GM21423 (cell line): ENCODE data around the gene TUBGCP2.

ENCODE experiments used
- ATAC-seq: cut with Tn5 transposase; IDR thresholded peaks from one replicate; pipeline ENCODE4 v1.9.1; 2021; ENCODE audit warnings: mild to moderate bottlenecking, moderate library complexity; ENCODE audit not compliant: unreplicated experiment

TUBGCP2 gene

DNA sequence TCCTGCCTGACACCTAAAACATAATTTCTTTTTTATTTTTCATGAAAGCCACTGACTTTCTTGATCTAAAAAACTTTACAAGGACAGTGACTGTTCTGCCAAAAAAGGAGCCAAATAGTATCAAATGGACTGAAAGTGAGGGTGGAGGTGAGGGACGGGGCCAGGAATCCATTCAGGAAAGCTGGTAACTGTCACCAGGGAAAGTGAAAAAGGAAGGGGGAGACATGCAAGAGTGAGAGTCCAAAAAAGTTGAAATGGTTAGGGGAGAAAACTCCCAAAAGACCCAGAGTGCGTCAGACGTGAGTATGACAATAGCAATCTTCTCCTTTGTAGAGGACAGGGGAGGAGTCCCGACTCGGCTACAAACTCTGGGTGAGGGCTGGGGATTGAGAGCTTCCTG lies 35.6 kb upstream of the TUBGCP2 start:
- ATAC-seq, result no peak

DNA sequence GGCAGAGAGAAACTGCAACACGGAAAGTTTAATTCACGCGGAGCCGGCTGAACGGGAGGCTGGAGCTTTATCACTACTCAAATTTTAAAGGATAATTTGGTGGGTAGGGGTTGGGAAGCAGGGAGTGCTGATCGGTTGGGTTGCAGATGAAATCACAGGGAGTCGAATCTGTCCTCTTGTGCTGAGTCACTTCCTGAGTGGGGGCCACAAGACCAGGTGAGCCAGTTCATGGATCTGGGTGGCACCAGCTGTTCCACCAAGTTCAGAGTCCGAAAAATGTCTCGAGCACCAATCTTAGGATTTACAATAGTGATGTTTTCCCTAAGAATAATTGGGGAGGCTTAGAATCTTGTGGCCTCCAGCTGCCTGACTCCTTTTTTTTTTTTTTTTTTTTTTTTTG lies 34.9 kb upstream of the TUBGCP2 start:
- ATAC-seq, result no peak

DNA sequence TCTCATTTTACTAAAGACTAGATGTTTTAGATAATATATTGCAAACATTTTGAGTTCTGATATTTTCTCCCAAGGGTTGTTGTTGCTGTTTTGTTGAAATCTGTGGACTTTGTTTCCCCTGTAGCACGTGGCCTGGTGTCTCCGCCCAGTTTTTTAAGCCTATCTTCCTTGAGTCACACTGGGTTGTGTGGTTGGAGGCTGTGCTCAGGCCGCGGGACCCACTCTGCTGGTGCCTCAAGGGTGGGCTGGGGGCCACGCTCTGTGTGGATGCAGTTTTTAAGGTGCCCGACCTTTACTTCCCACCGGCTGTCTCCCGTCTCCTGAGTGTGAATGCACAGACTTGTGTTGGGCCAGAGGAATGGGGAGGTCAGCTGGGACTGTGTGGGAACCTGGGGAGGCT lies 34.3 kb upstream of the TUBGCP2 start:
- no peak for ATAC-seq

DNA sequence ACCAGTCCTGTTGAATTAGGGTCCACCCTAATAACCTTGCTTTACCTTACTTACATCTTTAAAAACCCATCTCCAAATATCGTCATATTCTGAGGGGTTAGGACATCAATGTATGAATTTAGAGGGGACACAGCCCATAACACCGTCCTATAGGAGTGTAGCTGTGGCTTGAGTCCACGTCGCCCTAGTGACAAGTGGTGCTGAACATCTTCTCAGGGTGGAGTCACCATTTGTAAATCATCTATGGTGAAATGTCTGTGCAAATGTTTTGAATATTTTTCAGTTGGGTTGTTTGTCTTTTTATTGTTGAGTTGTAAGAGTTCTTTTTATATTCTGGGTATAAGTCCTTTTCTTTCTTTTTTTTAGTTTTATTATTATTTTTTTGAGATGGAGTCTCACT lies 33.3 kb upstream of the TUBGCP2 start:
- ATAC-seq, result no peak

DNA sequence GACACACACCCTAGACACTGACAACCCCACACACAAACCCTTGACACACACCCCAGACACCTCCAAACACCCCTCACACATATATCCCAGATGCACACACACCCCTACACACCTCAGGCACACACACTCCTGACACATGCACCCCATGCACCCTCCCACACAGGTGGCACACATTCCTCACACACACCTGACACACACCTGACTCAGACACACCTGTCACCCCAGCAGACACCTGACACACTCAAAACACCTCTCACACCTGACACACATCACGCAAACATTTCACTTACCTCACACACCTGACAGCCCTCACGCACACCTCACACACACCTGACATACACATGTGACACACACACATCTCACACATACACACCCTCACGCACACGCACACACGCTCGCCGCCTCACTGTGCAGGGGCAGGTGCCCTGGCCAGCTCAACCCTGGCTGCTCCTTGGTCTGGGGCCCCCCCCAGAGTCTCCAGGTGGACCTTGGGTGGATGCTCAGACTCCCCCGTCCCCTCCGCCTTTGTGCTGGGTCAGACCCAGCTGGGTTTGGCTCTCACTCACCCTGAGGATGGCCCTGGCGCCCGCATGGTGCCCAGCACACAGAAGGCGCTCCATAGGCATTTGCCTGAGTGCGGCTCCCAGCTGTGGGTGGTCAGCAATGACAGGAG lies 31.2 kb upstream of the TUBGCP2 start:
- no peak for ATAC-seq

DNA sequence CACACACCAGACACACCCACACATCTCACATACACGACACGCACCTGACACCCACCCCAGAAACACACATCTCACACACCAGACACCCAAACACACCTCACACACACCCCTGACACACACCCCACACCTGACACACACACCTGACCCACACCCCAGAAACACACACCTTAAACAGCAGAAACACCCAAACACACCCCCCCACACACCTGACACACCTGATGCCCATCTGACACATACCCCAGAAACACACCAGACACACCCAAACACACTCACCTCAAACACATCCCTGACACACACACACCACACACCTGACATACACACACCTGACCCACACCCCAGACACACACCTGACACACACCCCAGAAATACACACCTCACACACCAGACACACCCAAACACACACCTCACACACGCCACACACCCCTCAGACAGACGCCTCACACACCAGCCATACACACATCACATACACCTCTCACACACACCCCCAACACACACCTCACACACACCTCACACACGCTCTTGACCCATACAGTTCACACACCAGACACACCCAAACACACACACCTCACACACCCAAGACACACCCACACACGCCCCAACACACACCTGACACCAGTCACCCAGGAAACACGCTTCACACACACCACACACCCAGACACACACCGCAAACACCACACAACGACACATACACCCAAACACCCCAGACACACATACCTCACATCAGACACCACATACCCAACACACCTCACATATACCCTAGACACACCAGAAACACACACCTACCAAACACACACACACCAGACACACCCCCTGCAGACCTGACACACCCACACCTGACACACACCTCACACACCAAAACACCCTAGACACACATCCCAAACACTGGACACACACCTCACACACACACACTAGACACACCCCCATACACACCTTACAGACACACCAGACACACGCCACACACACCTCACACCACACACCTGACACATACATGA lies 29.7 kb upstream of the TUBGCP2 start:
- no peak for ATAC-seq

DNA sequence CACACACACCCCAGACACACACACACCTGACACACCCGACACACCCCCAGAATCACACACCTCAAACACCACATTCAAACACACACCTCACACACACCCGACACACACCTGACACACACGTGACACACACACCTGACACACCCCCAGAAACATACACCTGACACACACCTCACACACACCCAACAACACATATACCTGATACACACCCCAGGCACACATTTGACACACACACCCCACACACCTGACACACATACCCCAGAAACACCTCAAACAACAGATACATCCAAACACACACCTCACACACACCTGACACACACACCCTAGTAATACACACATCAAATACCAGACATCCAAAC lies 28.7 kb upstream of the TUBGCP2 start:
- no peak for ATAC-seq

DNA sequence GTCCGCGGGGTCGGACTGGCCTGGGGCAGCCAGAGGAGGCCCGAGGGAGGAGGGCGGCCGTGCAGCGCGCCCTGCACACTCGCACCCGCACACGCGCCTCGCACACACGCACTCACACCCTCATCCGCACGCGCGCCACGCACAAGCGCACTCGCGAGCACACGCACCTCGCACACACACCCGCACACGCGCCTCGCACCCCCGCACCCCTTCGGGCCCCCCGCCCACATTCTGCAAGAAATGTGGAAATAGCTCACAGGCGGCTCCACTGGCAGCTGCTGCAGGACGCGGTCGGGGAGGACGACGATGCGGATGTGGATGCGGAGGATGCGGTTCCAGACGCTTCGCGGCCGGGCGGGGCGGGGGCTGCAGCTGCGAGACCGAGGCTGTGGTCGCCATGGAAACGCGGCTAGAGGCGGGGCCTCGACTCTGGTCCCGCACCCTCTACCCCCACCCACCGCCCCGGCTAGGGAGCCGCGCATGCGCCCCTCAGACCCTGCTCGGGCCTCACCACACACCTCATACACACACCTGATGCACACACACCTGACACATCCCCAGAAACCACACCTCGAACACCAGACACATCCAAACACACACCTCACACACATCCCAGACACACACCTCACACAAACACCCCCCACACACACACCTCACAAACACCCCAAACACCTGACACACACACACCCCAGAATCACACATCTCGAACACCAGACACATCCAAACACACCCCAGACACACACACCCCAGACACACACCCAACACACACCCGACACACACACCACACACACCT lies 28.1 kb upstream of the TUBGCP2 start, which contains the start of gene CALY:
Gene CALY, minus strand, starts transcription at position 320 of the 793 bp plus-strand sequence. CDS start 7,907 bp downstream, outside the sequence.
- ATAC-seq, result no peak

DNA sequence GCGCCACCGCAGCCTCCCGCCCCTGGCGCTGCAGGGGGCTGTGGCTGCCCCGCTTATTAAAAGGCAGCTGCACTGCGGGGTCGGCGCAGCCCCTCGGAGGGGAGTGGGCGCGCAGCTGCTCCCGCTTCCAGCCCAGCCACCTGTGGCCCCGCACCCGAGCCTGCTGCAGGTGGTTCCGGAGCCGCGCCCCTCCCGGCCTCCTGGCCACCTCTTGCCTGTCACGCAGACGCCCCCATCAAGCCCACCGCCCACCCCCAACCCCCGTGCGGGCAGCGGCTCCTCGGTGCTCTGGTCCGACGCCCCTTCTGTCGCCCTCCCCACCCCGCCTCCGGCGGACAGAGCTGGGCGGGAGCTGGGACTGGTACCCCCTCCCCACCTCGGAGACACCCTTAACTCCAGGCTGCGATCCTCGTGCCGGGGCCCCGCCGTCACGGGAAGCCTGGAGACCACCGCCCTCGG lies 27.5 kb upstream of the TUBGCP2 start:
- ATAC-seq, result no peak

DNA sequence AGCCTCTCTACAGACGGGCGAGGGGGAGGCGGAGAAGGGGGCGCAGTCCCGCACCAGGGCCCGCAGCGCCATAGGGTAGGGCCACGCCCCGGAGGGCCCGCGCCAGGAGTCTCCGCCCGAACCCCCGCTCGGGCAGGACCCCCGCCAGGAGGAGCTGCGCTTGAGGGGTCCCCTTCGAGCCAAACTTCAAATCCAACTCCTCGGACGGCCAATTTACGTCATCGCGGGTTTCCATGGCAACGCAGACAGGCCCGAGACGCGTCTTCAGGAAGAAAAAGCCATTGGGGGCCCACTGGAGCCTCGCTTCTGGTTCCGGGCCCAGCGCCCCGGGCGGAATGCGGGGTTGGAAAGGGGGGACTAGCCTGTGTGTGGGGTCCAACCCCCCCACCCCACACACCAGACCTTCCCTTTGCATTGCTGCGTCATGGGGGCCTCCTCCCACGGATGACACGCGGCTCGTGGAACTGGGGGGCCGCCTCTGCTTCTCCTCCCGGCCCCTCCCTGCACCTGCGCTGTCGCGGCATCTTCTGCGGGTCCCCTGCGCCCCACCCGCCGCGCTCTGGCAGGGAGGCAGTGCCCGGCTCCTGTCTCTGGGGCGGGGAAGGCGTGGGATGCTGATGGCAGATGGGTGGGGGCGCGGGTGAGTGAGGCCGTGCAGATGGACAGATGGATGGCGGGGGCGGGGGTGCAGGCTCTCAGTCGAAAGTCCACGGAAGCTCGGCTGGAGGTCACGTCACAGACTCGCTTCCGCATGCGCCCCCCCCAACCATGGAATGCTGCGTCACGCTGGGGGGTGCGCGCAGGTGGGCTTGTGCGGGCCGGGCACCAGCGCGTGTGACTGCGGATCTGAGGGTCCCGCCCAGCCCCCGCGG lies 26.8 kb upstream of the TUBGCP2 start:
- ATAC-seq, result no peak

DNA sequence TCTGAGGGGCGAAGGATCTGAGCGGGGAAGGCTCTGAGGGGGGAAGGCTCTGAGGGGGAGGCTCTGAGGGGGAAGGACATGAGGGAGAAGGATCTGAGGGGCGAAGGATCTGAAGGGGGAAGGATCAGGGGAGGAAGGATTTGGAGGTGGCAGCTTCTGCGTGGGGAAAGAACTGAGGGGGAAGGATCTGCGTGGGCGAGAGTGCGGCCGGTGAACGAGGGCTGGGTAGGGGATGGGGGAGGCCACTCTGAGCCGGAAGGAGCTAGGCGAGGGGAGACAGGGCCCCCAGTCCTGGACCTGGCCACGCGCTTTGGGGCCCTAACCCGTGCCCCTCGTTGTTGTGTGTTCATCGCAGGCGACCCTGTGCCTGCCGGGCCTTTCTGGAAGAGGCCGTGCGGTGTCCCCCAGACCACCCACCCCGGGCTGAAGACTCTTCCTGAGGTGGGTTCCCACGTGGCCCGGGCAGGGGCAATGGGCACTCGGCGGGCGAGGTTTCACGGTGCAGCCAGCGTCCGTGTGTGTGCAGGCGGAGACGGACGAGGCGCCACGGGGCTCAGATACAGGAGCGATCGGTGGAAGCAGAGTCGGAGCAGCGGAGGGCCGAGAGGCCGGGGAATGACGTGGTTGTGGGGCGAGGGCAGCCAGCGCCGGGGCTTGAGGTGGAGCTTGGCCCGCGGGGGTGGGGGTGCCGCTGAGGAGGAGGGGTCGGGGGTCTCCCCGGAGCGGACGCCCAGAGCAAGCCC lies 26.0 kb upstream of the TUBGCP2 start:
- no peak for ATAC-seq

DNA sequence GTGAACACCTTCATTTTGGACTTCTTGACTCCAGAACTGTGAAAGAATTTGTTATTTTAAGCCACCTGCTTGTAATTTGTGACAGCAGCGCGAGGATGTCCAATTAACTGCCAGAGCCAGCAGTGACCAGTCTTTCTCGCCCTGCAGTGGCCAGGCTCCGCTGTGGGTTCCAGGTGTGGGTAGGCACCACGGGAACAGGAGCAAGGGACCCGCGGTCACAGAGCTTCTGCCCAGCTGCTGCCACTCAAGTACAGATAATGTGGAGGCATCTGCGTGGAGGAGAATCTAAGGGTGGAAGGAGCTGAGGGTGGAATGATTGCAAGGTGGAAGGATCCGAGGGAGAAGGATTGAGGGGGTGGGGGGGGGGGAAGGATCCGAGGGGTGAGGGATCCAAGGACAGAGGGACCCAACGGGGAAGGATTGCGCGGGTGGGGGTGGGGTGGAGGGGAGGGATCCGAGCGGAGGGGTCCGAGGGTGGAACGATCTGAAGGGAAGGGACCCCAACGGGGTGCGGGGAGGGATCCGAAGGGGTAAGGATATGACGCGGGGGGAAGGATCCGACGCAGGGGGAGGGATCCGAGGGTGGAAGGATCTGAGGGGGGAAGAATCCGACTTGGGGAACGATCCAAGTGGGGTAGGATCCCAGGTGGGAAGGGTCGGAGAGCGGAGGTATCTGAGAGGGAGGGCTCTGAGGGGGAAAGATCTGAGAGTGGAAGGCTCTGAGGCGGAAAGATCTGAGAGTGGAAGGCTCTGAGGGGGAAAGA lies 24.4 kb upstream of the TUBGCP2 start:
- ATAC-seq, result no peak

DNA sequence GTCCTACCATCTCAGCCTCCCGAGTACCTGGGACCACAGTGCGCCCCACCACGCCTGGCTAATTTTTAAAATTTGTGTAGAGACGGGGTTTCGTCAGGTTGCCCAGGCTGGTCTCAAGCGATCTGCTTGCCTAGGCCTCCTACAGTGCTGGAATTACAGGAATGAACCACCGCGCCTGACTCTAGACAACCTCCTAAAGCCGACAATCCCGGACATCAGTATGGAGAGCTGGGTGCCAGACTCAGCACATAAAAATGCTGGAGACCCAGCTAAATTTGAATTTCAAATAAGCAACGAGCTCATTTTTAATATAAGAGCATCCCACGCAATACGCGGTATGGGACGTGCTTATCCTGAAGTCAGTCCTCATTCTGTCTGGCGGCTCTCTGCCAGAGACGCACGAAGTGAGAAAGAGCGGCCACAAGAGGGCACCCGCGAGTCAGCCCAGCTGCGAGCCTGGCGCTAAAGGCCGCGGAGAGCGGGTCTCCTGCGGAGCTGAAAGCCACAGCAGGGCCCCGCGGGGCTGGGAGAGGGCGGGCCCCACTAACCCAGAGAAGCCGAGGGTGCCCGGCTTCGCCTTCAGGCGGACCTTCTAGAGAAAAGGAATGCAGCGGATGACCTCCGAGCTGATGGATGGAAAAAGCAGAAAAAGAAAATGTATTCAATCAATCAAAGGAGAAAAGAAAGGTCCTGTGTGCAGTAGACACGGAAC lies 21.0 kb upstream of the TUBGCP2 start:
- ATAC-seq, result peak; percentile 87

DNA sequence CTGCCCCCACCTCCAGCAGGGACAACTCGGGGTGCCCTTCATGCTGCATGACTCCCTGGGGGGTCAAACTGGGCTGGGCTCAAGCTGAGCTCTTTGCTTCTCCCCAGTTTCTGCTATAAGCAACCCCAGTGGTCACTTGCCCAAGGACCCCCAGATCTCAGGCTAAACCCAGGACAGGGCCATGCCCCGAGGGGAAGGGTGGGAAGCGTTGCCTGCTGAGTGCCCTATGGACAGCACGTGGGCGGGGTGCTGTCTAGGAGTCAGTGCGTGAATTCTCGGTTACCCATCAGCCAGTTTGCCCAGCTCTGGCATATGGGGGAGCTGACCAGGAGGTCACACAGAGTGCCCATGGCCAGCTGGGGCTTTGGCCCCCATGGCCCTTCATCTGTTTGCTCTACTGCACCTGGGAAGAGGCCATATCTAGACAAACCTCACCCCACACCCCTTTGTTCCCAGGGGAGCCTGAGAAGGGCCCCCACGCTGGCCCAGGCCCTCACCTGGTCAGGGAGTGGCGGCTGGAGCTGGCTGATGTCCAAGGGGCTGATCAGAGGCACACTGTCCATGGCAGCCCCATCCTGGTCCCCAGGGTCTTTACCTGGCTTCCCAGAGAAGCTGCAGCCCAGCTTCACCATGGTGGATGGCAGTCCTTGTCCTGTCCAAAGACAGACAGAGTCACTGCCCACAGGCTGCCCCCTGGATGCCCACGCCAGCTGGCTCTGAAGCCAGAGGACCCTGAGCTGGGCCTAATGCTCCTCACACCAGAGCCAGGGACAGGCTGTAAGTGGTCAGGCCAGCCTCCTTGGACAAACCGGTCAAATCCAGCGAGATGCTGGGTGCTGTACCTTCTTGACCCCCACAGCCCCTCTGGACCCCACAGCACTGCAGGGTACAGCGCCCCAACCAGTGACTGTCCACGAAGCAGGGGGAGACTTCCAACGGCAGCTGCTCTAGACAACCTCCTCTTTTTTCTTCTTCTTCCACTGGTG lies 20.0 kb upstream of the TUBGCP2 start:
- ATAC-seq, result no peak

DNA sequence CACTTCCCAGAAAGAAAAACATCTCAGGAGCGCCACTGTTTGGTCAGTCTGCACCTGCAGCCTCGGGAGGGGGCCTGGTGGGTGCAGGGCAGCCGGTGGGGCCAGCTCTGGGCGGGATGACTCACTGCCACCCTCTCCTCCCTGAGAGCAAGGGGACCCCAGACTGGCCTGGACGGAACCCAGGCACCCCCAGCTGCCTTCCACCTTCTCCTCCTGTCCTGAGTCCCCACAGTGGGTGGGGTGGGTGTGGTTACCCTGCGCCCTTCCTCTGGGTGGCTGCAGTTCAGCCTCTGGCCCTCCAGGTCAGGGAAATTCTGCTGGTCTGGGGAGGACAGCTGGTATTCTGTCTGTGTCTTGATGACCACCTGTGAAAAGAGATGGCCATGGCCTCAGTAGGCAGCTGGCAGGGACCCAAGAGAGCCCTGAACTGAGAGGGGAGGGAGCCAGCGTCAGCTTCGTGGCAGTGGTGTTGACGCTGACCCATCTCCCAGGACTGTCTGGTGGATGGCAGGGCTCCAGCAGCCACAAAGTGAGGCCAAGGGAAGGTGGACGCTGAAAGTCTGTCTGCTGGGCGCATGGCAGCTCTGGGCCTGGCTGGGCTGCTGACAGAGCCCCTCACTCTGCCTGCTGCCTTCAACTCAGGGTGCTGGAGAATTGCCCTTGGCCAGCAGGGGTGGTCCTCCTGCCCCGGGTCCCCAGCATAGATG lies 19.1 kb upstream of the TUBGCP2 start:
- no peak for ATAC-seq
